ENCODE results near the gene DTL.

DTL gene

DNA sequence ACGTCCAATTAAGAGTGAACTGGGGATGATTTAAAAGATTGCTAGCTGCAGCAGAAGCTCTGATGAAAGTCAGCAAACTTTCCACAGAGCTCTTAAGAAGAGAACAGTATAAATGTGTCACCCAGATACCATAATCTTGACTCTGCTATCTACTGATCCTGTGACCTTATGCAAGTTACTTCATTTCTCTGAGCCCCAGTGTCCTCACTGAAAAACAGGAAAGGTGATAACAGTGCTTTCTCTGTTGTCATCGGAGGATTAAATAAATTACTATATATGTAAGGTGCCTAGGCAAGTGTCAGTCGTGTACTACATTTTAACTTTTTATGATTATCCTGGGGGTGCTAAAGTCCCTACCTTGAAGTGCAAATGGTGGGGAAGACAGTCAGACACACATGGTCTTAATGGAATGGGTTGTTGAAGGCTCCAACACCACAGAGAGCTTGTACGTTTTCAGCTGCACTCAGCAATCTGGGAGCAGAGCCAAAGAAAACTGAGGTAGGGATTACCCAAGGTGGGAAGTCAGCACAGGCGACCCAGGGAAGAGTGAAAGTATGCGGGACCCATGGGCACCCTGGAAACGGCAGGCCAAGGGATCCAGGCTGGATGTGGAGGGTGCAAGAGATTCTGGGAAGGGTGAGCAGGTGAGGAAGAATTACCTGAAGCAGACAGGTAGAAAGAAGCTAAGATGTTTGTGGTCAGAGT is 82.8 kb downstream of the DTL start:
- TF ChIP-seq, protein P1, sequence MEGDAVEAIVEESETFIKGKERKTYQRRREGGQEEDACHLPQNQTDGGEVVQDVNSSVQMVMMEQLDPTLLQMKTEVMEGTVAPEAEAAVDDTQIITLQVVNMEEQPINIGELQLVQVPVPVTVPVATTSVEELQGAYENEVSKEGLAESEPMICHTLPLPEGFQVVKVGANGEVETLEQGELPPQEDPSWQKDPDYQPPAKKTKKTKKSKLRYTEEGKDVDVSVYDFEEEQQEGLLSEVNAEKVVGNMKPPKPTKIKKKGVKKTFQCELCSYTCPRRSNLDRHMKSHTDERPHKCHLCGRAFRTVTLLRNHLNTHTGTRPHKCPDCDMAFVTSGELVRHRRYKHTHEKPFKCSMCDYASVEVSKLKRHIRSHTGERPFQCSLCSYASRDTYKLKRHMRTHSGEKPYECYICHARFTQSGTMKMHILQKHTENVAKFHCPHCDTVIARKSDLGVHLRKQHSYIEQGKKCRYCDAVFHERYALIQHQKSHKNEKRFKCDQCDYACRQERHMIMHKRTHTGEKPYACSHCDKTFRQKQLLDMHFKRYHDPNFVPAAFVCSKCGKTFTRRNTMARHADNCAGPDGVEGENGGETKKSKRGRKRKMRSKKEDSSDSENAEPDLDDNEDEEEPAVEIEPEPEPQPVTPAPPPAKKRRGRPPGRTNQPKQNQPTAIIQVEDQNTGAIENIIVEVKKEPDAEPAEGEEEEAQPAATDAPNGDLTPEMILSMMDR (IDR thresholded peaks at IDR 0.05; ENCODE audit: low read depth, low read length, missing control alignments): no peak
- in situ Hi-C loops (cut with HindIII; ENCODE audit: low sequenced_read_pairs): no loop called here
- H3K4me3 ChIP-seq (ENCODE audit: low read depth, low read length): no peak overlapping the region
- peak; percentile 27 for DNase-seq (ENCODE audit: low read depth)

DNA sequence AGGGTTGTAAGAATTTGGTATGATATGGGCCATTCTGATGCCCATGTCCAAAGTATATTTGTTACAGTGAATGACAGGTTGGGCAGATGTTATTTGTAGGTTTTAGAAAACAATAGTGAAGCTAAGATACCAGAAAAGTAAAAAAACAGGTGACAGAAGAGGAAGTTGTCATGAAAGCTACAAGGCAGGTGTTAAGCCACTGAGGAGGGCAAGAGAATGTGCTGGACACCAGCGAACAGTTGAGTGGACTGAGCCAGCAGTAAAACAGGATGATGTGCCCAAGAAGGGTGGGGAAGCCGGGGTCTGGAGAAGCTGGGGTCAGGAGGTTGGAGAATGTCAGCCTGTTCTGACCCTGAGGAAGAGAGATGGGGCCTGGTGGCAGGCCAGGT is 83.3 kb downstream of the DTL start:
- no peak for DNase-seq (ENCODE audit: low read depth)
- in situ Hi-C loops (cut with HindIII; ENCODE audit: low sequenced_read_pairs): no loop called here
- TF ChIP-seq, protein P1 (IDR thresholded peaks at IDR 0.05; ENCODE audit: low read depth, low read length, missing control alignments): no peak
- H3K4me3 ChIP-seq (ENCODE audit: low read depth, low read length): no peak overlapping the region

DNA sequence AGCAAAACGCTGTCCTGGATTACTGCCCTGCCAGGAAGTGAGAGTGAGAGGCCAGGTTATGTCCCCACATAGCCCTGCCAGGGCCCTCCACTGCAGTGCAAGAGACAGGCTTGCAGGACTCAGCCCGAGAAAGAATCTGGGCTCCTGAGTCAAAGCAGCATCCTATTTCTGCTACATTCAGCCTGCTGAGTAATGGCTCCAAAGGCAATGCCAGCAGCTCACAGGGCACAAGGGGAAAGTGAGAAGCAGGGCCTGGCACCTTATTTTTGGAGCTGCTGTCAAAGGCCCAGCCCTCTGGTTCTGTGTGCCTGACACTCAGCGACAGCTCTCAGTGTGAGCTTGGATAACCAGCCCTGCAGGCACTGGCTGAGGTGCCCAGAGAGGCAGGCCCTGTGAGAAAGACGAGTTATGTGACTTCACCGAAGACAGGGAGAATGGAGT is 83.9 kb downstream of the DTL start:
- H3K4me3 ChIP-seq (ENCODE audit: low read depth, low read length): no peak overlapping the region
- no peak for DNase-seq (ENCODE audit: low read depth)
- in situ Hi-C loops (cut with HindIII; ENCODE audit: low sequenced_read_pairs): no loop called here
- TF ChIP-seq, protein P1 (IDR thresholded peaks at IDR 0.05; ENCODE audit: low read depth, low read length, missing control alignments): no peak

DNA sequence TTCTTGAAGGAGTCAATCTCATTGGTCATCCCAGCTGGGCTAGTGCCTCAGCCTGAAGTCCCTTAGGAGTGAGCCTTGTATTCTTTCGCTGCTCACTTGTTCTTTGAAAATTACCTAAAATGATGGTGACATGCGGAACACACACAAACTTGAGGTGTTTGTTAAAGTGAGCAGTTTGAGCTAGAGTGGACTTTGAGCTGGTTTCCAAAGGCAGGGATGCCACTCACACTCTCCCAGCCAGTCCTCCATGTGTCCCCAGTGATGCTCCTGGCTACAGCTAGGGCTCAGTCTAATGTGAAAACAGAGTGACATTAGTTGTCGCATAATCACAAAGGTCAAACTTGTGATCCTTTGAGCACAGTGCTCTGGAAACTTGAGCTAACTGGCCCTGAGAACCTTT is 84.3 kb downstream of the DTL start:
- TF ChIP-seq, protein P1 (IDR thresholded peaks at IDR 0.05; ENCODE audit: low read depth, low read length, missing control alignments): no peak
- no peak for DNase-seq (ENCODE audit: low read depth)
- no peak overlapping the region for H3K4me3 ChIP-seq (ENCODE audit: low read depth, low read length)
- in situ Hi-C loops (cut with HindIII; ENCODE audit: low sequenced_read_pairs): no loop called here

DNA sequence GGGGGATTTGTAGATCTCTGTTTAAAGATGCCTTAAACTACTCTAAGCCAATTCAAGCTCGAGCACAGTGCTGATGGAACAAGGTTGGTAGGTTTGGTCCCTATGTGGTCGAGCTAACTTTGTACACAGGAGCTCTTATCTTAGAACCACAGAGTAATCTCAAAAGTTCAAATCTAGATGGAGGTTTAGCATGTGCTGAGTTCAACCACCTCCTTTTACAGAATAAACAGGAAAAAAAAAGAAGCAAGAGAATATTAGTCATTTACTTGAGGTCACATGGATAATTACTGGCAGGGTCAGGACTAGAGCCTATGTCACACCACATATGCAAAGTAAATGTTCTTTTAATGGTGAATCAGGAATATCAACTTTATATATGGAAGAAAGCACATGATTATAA is 86.2 kb downstream of the DTL start:
- H3K4me3 ChIP-seq (ENCODE audit: low read depth, low read length): no peak overlapping the region
- no peak for DNase-seq (ENCODE audit: low read depth)
- in situ Hi-C loops (cut with HindIII; ENCODE audit: low sequenced_read_pairs): no loop called here
- TF ChIP-seq, protein P1 (IDR thresholded peaks at IDR 0.05; ENCODE audit: low read depth, low read length, missing control alignments): no peak

DNA sequence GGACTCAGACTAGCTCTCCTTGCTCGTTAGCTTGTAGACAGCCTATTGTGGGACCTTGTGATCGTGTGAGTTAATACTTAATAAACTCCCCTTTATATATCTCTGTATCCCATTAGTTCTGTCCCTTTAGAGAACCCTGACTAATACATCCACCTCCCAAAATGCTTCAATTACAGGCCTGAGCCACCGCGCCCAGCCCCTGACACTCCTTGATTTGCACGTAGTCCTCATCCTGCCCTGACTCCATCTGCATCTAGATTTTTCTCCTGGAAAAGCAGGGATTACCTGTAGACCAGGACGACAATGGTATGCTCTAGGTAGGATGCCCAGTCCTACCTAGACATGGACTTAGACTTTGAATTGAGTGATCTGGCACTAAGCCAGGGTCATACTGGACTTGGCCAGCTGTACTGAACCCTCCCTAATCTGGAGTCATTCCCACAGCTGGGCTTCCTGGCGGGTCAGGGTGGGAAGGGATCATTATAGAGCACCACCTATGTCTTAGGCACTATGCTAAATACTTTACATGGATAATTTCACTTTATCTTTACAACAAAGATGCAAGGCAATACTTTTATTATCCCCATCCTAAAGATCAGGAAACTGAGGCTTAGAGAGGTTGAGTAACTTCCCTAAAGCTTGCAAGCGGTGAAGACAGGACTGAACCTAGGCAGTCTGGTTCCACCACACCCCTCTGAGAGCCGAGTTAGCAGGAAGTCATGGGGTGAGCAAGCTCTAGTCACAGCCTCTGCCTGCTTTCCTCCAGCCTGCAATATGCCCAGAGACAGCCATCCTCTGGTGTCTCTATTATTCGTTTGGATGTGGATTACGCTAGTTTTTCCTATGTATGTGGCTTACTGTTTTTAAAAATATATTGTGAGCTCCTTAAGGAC is 89.4 kb downstream of the DTL start:
- in situ Hi-C loops (cut with HindIII; ENCODE audit: low sequenced_read_pairs): no loop called here
- no peak for DNase-seq (ENCODE audit: low read depth)

More for the DNA sequence above, 89.4 kb downstream of the DTL start:
- H3K4me3 ChIP-seq (ENCODE audit: low read depth, low read length): no peak overlapping the region
- TF ChIP-seq, protein P1 (IDR thresholded peaks at IDR 0.05; ENCODE audit: low read depth, low read length, missing control alignments): no peak
